ENCODE results near the gene AFF3.

The AFF3 gene

GRCh38 chr2:99802734-99803133 is 339.7 kb downstream of the AFF3 start:
- peaks cover 7% of the 10 kb centered on the region for H3K4me1 ChIP-seq (ENCODE audit: low read length)
- peaks cover 9% of the 10 kb centered on the region for H3K79me2 ChIP-seq (ENCODE audit: low read length)
- H3K36me3 ChIP-seq (replicated peaks; ENCODE audit: low read depth, low read length), result no peaks in the 10 kb centered on the region
- no peaks in the 10 kb centered on the region for H3K27me3 ChIP-seq (ENCODE audit: low read depth, low read length)
- H4K20me1 ChIP-seq (ENCODE audit: insufficient read depth, low read length), result peaks cover 16% of the 10 kb centered on the region
- H3K9ac ChIP-seq (ENCODE audit: low read length), result no peak overlapping the region
- H3K9me3 ChIP-seq (ENCODE audit: insufficient read depth, low read length), result no peaks in the 10 kb centered on the region
- H3K4me2 ChIP-seq (ENCODE audit: low read length), result no peak overlapping the region
- H3K27ac ChIP-seq (ENCODE audit: low read length), result no peak overlapping the region
- TF ChIP-seq EZH2phosphoT487 (IDR thresholded peaks at IDR 0.05; ENCODE audit: low read depth), result no peak
- no peak for TF ChIP-seq CTCF (IDR thresholded peaks at IDR 0.05; ENCODE audit: low read depth, low read length)
- no peak overlapping the region for H2AFZ ChIP-seq (ENCODE audit: low read depth, low read length)
- H3K4me3 ChIP-seq (ENCODE audit: low read length), result no peak overlapping the region

- H3K4me3 ChIP-seq (ENCODE audit: low read length), result no peak overlapping the region
- peaks cover 10% of the 10 kb centered on the region for H4K20me1 ChIP-seq (ENCODE audit: insufficient read depth, low read length)
- H3K4me1 ChIP-seq (ENCODE audit: low read length), result peaks cover 7% of the 10 kb centered on the region
- no peak overlapping the region for H2AFZ ChIP-seq (ENCODE audit: low read depth, low read length)
- no peak overlapping the region for H3K9ac ChIP-seq (ENCODE audit: low read length)
- H3K4me2 ChIP-seq (ENCODE audit: low read length), result no peak overlapping the region
- TF ChIP-seq EZH2phosphoT487 (IDR thresholded peaks at IDR 0.05; ENCODE audit: low read depth) (no peak), CTCF (IDR thresholded peaks at IDR 0.05; ENCODE audit: low read depth, low read length) (no peak)
- no peak overlapping the region for H3K27ac ChIP-seq (ENCODE audit: low read length)
- no peaks in the 10 kb centered on the region for H3K9me3 ChIP-seq (ENCODE audit: insufficient read depth, low read length)
- no peaks in the 10 kb centered on the region for H3K27me3 ChIP-seq (ENCODE audit: low read depth, low read length)
- peaks cover 9% of the 10 kb centered on the region for H3K79me2 ChIP-seq (ENCODE audit: low read length)
- H3K36me3 ChIP-seq (replicated peaks; ENCODE audit: low read depth, low read length), result no peaks in the 10 kb centered on the region
Measured at GRCh38 chr2:99801327-99801901, 341.0 kb downstream of the AFF3 start.

GRCh38 chr2:99797475-99797874 is 344.9 kb downstream of the AFF3 start:
- no peaks in the 10 kb centered on the region for H3K27me3 ChIP-seq (ENCODE audit: low read depth, low read length)
- no peak overlapping the region for H3K4me2 ChIP-seq (ENCODE audit: low read length)
- H3K9me3 ChIP-seq (ENCODE audit: insufficient read depth, low read length), result no peaks in the 10 kb centered on the region
- no peak overlapping the region for H3K27ac ChIP-seq (ENCODE audit: low read length)
- H3K79me2 ChIP-seq (ENCODE audit: low read length), result no peaks in the 10 kb centered on the region
- no peak overlapping the region for H2AFZ ChIP-seq (ENCODE audit: low read depth, low read length)
- no peaks in the 10 kb centered on the region for H3K4me1 ChIP-seq (ENCODE audit: low read length)
- H3K4me3 ChIP-seq (ENCODE audit: low read length), result no peak overlapping the region
- no peak overlapping the region for H3K9ac ChIP-seq (ENCODE audit: low read length)
- H4K20me1 ChIP-seq (ENCODE audit: insufficient read depth, low read length), result no peaks in the 10 kb centered on the region
- TF ChIP-seq EZH2phosphoT487 (IDR thresholded peaks at IDR 0.05; ENCODE audit: low read depth), result no peak
- no peak for TF ChIP-seq CTCF (IDR thresholded peaks at IDR 0.05; ENCODE audit: low read depth, low read length)
- H3K36me3 ChIP-seq (replicated peaks; ENCODE audit: low read depth, low read length), result no peaks in the 10 kb centered on the region

GRCh38 chr2:99794414-99794813 is 348.0 kb downstream of the AFF3 start:
- no peaks in the 10 kb centered on the region for H3K4me1 ChIP-seq (ENCODE audit: low read length)
- no peaks in the 10 kb centered on the region for H3K27me3 ChIP-seq (ENCODE audit: low read depth, low read length)
- no peaks in the 10 kb centered on the region for H3K36me3 ChIP-seq (replicated peaks; ENCODE audit: low read depth, low read length)
- no peaks in the 10 kb centered on the region for H3K79me2 ChIP-seq (ENCODE audit: low read length)
- no peaks in the 10 kb centered on the region for H4K20me1 ChIP-seq (ENCODE audit: insufficient read depth, low read length)
- no peak overlapping the region for H2AFZ ChIP-seq (ENCODE audit: low read depth, low read length)
- no peak overlapping the region for H3K27ac ChIP-seq (ENCODE audit: low read length)
- no peak overlapping the region for H3K9ac ChIP-seq (ENCODE audit: low read length)
- no peak overlapping the region for H3K4me3 ChIP-seq (ENCODE audit: low read length)
- no peaks in the 10 kb centered on the region for H3K9me3 ChIP-seq (ENCODE audit: insufficient read depth, low read length)
- H3K4me2 ChIP-seq (ENCODE audit: low read length), result no peak overlapping the region
- TF ChIP-seq CTCF (IDR thresholded peaks at IDR 0.05; ENCODE audit: low read depth, low read length), result no peak
- TF ChIP-seq EZH2phosphoT487 (IDR thresholded peaks at IDR 0.05; ENCODE audit: low read depth), result no peak
